AG10803 (cell line): Measurements from ENCODE around the gene DCTN4.
A peak's percentile ranks its signal among the peaks of the same experiment; 100 is the strongest.

Experiments
- DNase-seq: peaks from one replicate; pipeline ENCODE4 v3.0.0; 2010; ENCODE audit warnings: low read depth
- H3K4me3 ChIP-seq: 2 replicates; pipeline ENCODE4 v1.5.1; 2011; ENCODE audit warnings: mild to moderate bottlenecking, low read length, control low read depth
- TF ChIP-seq, protein P1 (sequence below): conservative IDR thresholded peaks from 2 replicates; pipeline ENCODE4 v1.5.1; 2011; ENCODE audit warnings: mild to moderate bottlenecking, low read length, control low read depth, inconsistent platforms

Gene DCTN4

DNA sequence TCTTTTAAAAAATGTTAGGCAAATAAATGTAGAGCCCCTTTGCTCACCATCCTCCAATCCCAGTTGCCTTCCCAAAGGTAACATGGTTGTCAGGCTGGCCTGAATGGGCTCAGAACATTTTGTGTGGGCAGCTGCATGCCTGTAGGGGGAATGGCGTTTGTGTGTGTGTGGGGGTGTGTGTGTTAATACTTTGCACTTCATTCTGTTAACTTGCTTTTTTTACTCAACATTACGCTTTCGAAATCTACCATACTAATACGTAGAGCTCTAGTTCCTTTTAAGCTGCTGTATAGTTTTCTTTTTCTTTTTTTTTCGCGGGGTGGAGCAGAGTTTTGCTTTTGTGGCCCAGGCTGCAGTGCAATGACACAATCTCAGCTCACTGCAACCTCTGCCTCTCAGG is 83.7 kb downstream of the DCTN4 start:
- TF ChIP-seq, protein P1, sequence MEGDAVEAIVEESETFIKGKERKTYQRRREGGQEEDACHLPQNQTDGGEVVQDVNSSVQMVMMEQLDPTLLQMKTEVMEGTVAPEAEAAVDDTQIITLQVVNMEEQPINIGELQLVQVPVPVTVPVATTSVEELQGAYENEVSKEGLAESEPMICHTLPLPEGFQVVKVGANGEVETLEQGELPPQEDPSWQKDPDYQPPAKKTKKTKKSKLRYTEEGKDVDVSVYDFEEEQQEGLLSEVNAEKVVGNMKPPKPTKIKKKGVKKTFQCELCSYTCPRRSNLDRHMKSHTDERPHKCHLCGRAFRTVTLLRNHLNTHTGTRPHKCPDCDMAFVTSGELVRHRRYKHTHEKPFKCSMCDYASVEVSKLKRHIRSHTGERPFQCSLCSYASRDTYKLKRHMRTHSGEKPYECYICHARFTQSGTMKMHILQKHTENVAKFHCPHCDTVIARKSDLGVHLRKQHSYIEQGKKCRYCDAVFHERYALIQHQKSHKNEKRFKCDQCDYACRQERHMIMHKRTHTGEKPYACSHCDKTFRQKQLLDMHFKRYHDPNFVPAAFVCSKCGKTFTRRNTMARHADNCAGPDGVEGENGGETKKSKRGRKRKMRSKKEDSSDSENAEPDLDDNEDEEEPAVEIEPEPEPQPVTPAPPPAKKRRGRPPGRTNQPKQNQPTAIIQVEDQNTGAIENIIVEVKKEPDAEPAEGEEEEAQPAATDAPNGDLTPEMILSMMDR: no peak
- DNase-seq: no peak
- no peak overlapping the region for H3K4me3 ChIP-seq

DNA sequence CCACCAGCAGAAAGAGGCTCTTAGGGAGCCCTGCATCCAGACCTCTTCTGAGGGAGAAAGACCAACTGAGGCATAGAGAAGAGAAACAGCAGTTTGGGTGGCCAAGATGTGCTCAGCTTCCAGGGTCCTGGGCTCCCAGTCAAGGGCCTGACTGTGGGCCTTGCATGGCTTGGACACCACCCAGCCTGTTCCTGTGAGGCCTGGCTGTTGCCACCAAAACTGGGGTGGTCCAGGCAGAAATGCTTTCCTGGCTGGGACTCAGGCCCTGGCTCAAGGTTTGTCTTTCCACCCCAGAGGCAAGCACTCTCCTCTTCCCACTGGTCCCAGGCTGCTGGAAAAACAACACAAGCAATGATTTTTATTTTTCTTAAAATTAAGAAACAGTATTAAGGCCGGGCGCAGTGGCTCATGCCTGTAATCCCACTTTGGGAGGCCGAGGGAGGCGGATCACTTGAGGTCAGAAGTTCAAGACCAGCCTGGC is 84.4 kb downstream of the DCTN4 start:
- TF ChIP-seq, protein P1: 0 out of 2 replicates have a peak, but pooled peaks have one; percentile 13
- no peak for DNase-seq

DNA sequence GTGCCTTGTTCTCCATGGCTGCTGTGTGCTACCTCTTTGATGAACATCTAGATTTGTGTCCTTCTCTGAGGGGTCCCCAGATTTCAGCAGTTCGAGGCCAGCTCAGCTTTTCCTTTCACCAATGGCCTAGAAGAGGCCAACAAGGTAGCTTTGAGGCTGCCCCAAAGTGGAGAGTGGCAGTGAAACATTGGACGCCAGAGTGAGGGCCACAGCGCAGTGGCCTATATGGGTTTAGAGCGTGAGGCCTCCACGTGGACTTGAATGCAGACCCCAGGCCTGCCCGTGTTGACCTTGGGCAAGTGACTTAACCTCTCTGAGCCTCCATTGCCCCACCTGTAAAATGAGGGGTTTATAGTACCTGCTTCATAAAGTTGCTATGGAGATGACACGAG is 85.9 kb downstream of the DCTN4 start:
- peak overlapping the region; percentile 62 for H3K4me3 ChIP-seq
- TF ChIP-seq, protein P1: no peak
- no peak for DNase-seq

More for the DNA sequence above, 84.4 kb downstream of the DCTN4 start:
- H3K4me3 ChIP-seq: no peak overlapping the region

DNA sequence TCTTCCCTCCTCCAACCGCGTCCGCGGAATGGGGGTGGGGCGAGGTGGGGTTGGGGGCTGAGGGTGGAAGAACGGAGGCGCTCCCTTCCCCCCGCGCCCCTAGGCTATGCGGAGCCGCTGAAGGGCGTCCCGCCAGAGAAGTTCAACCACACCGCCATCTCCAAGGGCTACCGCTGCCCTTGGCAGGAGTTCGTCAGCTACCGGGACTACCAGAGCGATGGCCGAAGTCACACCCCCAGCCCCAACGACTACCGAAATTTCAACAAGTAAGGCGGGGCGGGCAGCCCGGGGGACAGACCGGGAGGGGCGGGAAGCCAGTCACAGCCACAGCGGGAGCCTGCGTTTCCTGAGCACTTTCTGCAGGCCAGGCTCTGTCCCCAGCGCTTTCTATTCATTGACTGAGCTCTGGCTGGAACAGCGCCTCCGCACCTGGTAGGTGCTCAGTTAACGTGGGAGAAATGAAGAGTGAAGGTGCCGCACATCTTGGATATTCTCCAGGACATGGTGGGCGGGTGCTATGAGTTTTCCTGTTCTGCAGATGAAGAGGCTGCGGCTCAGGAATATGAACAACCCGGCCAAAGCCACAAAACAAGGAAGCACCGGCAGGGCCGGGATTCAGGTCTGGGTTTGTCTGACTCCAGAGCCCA is 86.5 kb downstream of the DCTN4 start:
- TF ChIP-seq, protein P1: no peak
- peak overlapping the region; percentile 62 for H3K4me3 ChIP-seq
- no peak for DNase-seq

DNA sequence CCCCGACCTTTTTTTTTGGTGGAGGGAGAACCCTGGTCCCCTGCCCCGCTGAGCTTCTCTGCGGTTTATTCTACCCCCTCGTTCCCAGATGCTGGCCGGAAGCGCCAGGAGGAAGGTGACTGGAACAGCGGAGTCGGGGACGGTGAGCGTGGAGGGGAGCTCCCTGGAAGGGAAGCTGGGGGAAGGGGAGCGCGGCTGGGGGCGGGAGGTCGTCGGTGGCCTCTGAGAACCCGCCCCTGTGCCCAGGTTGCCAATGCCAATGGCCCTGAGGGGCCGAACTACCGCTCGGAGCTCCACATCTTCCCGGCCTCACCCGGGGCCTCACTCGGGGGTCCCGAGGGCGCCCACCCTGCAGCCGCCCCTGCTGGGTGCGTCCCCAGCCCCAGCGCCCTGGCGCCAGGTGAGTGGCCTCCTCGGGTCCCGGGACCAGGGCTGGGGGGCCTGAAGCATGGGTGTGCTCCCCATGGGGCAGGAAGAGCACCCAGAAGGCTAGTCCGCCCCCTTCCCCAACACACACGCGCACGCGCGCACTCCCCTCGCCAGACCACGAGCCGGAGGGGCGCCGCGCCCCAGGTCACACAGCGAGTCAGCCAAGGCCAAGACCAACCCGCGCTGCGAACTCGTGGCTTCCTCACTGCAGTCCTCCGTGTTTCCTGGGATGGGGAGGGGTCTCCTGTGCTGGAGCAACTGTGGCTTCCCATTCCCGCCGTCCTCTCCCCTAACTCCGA is 87.1 kb downstream of the DCTN4 start:
- H3K4me3 ChIP-seq: peak overlapping the region; percentile 62
- TF ChIP-seq, protein P1: no peak
- DNase-seq: no peak

DNA sequence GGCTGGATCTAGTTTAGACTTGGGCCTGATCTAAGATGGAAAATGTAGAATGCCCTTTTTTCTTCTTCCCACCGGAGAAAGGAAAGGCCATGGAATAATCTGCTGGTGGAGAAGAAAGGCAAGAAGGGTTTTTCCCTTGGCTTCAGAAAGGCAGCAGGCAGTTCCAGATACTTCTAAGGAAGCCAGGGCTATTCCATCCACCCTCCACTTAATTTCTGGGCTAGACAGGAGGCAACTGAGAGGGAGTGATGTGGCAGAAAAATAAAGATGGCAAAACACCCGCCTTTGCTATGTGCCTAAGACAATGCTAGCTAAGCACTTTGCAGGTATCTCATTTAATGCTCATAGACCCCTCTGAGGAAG is 87.9 kb downstream of the DCTN4 start:
- DNase-seq: no peak
- no peak overlapping the region for H3K4me3 ChIP-seq
- TF ChIP-seq, protein P1: no peak

DNA sequence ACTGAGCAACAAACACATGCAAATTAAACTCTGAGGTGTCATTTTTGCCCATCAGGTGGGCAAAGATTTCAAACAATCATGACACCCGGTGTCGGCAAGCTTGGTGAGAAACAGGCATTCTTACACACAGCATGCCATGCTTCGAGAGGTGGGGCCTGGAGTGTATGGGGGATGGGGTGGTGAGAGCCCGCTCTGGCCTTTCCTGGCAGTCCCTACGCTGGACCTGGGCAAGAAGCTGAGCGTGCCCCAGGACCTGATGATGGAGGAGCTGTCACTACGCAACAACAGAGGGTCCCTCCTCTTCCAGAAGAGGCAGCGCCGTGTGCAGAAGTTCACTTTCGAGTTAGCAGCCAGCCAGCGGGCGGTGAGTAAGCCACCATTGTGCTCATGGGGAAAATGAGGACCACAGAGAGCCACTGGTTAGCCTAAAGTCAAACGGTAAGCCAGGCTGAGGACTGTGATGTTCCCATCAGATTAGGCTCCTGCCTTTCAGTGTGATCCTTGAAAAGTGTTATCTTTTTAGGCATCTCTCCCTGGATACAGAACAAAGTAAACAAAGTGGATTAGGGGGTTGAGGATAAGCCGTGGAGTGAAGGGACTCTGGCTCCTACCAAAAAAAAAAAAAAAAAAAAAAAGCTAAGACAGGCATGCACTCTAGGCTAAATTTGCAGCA is 88.4 kb downstream of the DCTN4 start:
- no peak overlapping the region for H3K4me3 ChIP-seq
- TF ChIP-seq, protein P1: no peak
- no peak for DNase-seq
